ENCODE results near the gene IL11.
"Not testable (repeated sequence)": the region's sequence is repeated elsewhere in the genome, so short reads cannot be mapped to it uniquely, and the experiment has no call there.

The IL11 gene

DNA sequence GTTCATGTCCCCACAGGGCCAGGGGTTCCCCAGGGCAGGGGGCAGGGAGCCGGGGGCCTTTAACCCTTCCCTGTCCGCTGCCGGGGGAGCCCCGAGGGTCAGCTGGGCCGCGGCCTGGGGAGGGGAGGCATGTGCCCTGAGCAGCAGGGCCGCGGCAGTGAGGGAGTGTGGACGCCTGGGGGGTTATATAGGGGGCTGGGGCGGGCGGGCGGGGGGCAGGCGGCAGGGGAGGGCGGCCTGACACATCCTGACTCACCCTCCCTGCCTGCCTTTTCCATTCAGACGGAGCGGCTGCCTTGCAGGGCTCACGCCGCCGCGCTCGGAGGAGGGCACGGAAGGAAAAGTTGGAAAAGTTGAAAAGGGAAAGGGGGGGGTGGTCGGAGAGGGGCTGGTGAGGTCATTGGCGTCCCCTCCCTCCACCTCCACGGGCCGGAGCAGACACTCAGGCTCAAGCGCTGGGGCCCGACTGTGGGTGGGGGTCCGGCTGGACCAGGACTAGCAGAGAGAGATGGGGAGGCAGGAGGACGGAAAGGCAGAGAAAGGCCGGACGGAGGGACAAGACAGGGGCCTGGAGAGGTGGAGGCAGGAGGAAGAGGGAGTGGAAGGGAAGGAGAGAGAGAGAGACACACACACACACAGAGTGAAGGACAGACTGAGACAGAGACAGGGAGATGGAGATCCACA lies at the start of gene IL11:
TSS of gene IL11 (minus strand) at position 159 of the 684 bp plus-strand sequence. CDS start at position 6, 153 bp downstream.
- DNase-seq (ENCODE audit: low spot score) = no peak
- Histone ChIP-seq H3K4me3 (peak within 1 kb of the TSS; percentile 61), H3K27ac (no peak within 1 kb of the TSS)
- TF ChIP-seq, protein P1, sequence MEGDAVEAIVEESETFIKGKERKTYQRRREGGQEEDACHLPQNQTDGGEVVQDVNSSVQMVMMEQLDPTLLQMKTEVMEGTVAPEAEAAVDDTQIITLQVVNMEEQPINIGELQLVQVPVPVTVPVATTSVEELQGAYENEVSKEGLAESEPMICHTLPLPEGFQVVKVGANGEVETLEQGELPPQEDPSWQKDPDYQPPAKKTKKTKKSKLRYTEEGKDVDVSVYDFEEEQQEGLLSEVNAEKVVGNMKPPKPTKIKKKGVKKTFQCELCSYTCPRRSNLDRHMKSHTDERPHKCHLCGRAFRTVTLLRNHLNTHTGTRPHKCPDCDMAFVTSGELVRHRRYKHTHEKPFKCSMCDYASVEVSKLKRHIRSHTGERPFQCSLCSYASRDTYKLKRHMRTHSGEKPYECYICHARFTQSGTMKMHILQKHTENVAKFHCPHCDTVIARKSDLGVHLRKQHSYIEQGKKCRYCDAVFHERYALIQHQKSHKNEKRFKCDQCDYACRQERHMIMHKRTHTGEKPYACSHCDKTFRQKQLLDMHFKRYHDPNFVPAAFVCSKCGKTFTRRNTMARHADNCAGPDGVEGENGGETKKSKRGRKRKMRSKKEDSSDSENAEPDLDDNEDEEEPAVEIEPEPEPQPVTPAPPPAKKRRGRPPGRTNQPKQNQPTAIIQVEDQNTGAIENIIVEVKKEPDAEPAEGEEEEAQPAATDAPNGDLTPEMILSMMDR (IDR thresholded peaks at IDR 0.05) = no peak

DNA sequence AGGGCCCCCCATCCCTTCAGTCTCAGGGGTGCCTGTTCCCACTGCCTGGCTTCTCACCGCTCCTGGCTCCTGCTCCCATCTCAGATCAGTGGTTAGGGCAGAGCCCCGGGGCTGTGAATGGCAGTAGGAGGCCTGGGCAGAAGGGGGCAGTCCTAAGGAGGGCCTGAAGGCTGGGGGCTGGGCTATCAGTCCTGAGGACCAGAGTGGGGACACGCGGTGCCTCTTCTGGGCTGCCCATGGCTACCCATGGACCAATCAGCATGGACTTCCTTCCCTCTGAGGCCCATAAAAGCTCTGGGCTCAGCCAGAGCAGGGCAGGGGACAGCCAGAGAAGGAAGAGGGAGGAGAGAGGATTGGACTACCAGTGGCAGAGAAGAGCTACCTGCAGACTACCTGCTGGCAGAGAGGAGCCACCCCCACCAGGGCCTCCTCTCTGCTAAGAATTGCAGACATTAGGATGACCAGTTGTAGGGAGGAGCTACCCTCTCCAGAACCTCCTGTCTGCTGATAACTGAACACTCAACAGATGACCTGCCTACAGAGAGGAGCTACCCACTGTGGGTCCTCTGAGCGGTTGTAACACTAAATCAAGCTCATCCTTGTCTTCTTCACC lies 49.5 kb upstream of the IL11 start:
- H3K27ac ChIP-seq = no peak overlapping the region
- no peak for DNase-seq (ENCODE audit: low spot score)
- TF ChIP-seq, protein P1 (IDR thresholded peaks at IDR 0.05) = no peak
- H3K4me3 ChIP-seq = no peak overlapping the region

DNA sequence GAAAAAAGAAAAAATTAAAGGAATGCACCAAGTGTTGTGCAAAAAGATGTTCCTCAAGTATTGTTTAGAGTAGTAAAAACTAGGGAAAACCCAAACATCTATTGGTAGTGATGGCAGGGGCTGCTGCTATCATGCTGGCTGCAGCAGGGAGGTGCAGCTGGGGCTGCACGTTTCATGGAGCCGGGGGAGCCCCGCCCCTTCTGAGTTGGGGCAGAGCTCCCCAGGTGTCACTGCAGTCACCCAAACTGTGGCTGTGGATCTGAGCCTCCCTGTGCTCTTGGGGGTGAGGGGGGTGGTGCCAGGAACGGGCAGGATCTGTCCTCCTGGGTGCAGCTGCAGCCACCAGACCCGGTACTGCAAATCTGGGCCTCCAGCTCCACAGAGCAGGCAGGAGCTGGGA lies 48.8 kb upstream of the IL11 start:
- H3K4me3 ChIP-seq = no peak overlapping the region
- no peak for DNase-seq (ENCODE audit: low spot score)
- no peak overlapping the region for H3K27ac ChIP-seq
- TF ChIP-seq, protein P1 (IDR thresholded peaks at IDR 0.05) = no peak

GRCh38 chr19:55418185-55418584 lies 47.9 kb upstream of the IL11 start:
- DNase-seq (ENCODE audit: low spot score) = no peak
- no peak overlapping the region for H3K27ac ChIP-seq
- H3K4me3 ChIP-seq = no peak overlapping the region
- TF ChIP-seq, protein P1 (IDR thresholded peaks at IDR 0.05) = peak; percentile 36

DNA sequence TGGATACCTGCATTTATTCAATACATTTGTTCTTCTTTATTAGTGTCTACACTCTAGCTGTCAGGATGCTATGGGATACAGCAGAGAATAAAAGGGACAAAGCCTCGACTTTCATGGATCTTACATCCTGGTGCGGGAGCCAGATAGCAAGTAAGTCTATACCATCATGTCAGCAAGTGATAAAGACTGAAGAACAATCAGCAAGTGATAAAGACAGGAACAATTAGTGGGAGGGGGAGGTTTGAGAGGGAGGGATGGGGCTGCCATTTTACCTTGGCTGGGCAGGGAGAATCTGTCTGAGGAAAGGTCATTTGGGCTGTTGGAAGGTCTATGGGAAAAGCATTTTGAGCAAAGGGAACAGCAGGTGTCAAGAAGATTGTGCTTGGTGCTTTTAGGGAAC lies 39.9 kb upstream of the IL11 start:
- DNase-seq (ENCODE audit: low spot score) = no peak
- Histone ChIP-seq H3K4me3 (no peak overlapping the region), H3K27ac (no peak overlapping the region)
- TF ChIP-seq, protein P1 (IDR thresholded peaks at IDR 0.05) = no peak

DNA sequence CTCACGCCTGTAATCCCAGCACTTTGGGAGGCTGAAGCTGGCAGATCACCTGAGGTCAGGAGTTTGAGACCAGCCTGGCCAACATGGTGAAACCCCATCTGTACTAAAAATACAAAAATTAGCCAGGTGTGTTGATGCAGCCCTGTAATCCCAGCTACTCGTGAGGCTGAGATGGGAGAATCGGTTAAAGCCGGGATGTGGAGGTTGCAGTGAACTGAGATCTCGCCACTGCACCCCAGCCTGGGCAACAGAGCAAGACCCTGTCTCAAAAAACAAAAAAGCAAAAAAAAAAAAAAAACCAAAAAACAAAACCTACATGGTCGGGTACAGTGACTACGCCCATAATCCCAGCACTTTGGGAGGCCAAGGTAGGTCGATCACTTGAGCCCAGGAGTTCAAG lies 38.9 kb upstream of the IL11 start:
- DNase-seq (ENCODE audit: low spot score); H3K4me3 ChIP-seq; H3K27ac ChIP-seq: not testable (repeated sequence)

GRCh38 chr19:55408533-55408872 lies 38.2 kb upstream of the IL11 start:
- H3K27ac ChIP-seq = peak overlapping the region; percentile 97
- TF ChIP-seq, protein P1 (IDR thresholded peaks at IDR 0.05) = no peak
- DNase-seq (ENCODE audit: low spot score) = no peak
- H3K4me3 ChIP-seq = peak overlapping the region; percentile 94
